ENCODE measurements around the gene TBC1D9. TPM values are rescaled to one million over a fixed set of nuclear protein-coding genes. Genes with fewer than 3 reads are reported as not detected.

Gene TBC1D9
- total RNA-seq, 1 donor from 2014 or later = 34.6 TPM

DNA sequence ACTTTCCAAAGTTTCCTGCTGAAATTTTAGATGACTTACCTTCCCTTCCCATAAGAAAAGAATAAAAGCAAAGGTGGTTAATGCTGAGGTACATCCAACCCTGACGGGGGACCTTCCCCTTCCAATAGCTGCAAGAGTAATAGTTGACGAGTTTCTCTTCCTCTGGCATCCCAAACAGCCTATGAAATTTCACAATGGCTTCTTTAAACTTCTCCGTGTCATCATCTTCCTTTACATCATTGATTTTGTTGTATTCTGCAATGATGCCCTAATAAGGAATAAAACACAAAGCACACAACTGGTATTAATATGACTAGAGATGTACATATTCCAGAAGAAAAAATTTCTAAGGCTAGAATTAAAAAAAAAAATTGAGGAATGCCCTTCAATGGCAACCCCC lies 76.6 kb downstream of the TBC1D9 start:
- DNase-seq (ENCODE audit: low read depth) = no peak
- no peak overlapping the region for H3K4me3 ChIP-seq (ENCODE audit: low read depth, low read length)
- H3K36me3 ChIP-seq (ENCODE audit: control insufficient read depth, insufficient read depth, low read length) = no peaks in the 10 kb centered on the region

DNA sequence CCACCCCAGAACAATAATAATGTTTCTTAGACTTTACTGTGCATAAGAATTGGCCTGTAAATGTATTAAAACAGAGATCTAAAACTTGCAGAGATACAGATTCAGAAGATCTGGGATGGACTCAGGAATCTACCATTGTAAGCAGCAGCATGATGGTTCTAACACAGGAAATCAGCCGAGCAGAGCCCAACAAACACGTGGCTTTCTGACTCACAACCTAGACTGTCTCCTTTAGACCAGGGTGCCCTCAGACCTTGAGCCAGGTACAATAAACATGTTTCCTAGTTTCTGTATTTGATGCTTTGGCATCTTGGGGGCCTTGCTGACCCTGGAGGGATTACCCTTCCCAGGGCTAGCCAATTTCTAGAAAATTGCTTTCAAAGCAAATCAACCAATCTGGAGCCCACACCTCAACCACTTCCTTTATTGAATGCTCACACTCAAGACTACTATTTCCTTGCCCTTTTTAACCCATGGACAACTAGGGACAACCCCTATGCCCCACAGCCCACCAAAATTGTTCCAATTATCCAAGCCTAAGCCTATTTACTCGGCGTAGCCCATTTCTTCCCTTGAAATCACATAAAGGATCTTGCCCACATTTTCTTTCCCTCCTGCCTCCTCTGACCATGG lies 80.5 kb downstream of the TBC1D9 start:
- DNase-seq (ENCODE audit: low read depth) = peak; percentile 29
- H3K4me3 ChIP-seq (ENCODE audit: low read depth, low read length) = no peak overlapping the region
- H3K27me3 ChIP-seq (ENCODE audit: control insufficient read depth, insufficient read depth, low read length) = no peaks in the 10 kb centered on the region
- TF ChIP-seq, protein P1, sequence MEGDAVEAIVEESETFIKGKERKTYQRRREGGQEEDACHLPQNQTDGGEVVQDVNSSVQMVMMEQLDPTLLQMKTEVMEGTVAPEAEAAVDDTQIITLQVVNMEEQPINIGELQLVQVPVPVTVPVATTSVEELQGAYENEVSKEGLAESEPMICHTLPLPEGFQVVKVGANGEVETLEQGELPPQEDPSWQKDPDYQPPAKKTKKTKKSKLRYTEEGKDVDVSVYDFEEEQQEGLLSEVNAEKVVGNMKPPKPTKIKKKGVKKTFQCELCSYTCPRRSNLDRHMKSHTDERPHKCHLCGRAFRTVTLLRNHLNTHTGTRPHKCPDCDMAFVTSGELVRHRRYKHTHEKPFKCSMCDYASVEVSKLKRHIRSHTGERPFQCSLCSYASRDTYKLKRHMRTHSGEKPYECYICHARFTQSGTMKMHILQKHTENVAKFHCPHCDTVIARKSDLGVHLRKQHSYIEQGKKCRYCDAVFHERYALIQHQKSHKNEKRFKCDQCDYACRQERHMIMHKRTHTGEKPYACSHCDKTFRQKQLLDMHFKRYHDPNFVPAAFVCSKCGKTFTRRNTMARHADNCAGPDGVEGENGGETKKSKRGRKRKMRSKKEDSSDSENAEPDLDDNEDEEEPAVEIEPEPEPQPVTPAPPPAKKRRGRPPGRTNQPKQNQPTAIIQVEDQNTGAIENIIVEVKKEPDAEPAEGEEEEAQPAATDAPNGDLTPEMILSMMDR (IDR thresholded peaks at IDR 0.05; ENCODE audit: insufficient read depth, low read length, poor library complexity, severe bottlenecking) = no peak
- no peaks in the 10 kb centered on the region for H3K36me3 ChIP-seq (ENCODE audit: control insufficient read depth, insufficient read depth, low read length)

More for the DNA sequence above, 76.6 kb downstream of the TBC1D9 start:
- TF ChIP-seq, protein P1 (IDR thresholded peaks at IDR 0.05; ENCODE audit: insufficient read depth, low read length, poor library complexity, severe bottlenecking) = no peak
- no peaks in the 10 kb centered on the region for H3K27me3 ChIP-seq (ENCODE audit: control insufficient read depth, insufficient read depth, low read length)

DNA sequence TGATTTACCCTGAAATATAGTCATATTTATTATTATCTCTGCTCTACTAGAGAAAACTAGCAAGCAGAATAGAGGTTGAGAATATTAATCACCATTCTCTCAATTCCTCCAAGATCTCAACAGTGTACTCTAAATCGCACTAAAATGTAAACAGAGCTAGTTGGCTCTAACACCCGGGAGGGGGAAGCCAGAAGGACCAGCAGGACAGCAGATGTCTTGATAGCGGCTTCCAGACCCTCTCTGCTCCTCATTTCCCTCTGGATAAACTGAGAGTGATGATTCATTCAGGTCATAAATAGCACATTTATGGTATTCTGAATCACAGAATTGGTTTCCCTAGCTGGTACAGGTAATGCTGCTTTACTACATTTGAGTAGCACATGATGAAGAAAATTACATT lies 82.5 kb downstream of the TBC1D9 start:
- H3K4me3 ChIP-seq (ENCODE audit: low read depth, low read length) = no peak overlapping the region
- no peaks in the 10 kb centered on the region for H3K36me3 ChIP-seq (ENCODE audit: control insufficient read depth, insufficient read depth, low read length)
- TF ChIP-seq, protein P1 (IDR thresholded peaks at IDR 0.05; ENCODE audit: insufficient read depth, low read length, poor library complexity, severe bottlenecking) = no peak
- H3K27me3 ChIP-seq (ENCODE audit: control insufficient read depth, insufficient read depth, low read length) = no peaks in the 10 kb centered on the region
- DNase-seq (ENCODE audit: low read depth) = no peak

DNA sequence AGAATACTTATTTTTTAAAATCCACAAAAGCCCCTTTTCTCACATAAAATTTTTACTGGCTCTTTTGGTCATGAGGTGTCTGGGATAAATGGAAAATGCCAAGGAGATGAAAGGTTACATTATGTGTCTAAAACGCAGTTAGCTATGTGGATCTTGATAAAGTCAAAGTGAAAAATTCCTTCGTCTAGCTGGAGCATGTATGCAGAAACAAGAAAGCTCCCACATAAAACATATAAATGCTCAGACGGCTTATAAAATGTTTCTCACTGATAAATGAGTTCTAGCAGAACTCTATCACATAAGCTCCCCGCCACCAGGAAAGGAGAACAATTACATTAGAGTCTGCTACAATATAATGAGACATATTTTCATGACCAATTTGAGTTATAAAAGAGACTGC lies 83.8 kb downstream of the TBC1D9 start:
- Histone ChIP-seq H3K27me3 (ENCODE audit: control insufficient read depth, insufficient read depth, low read length) (no peaks in the 10 kb centered on the region), H3K36me3 (ENCODE audit: control insufficient read depth, insufficient read depth, low read length) (peaks cover 1% of the 10 kb centered on the region), H3K4me3 (ENCODE audit: low read depth, low read length) (no peak overlapping the region)
- TF ChIP-seq, protein P1 (IDR thresholded peaks at IDR 0.05; ENCODE audit: insufficient read depth, low read length, poor library complexity, severe bottlenecking) = no peak
- no peak for DNase-seq (ENCODE audit: low read depth)

GRCh38 chr4:140668111-140668510 lies 88.1 kb downstream of the TBC1D9 start:
- DNase-seq (ENCODE audit: low read depth) = no peak
- Histone ChIP-seq H3K4me3 (ENCODE audit: low read depth, low read length) (no peak overlapping the region), H3K36me3 (ENCODE audit: control insufficient read depth, insufficient read depth, low read length) (peaks cover 1% of the 10 kb centered on the region), H3K27me3 (ENCODE audit: control insufficient read depth, insufficient read depth, low read length) (no peaks in the 10 kb centered on the region)
- TF ChIP-seq, protein P1 (IDR thresholded peaks at IDR 0.05; ENCODE audit: insufficient read depth, low read length, poor library complexity, severe bottlenecking) = no peak

All from kidney epithelial cell (primary cell).